Muscle of back (tissue), 11 donors: ENCODE results near the gene TMTC3. TPM values are rescaled to one million over a fixed set of nuclear protein-coding genes. Genes with fewer than 3 reads are reported as not detected.
A peak's percentile ranks its signal among the peaks of the same experiment; 100 is the strongest.

Experiments used
- DNase-seq, 3 donors: peaks; one replicate each; pipeline versions ENCODE4 v3.0.0 to v3.0.0-alpha.2; 2013
- polyA plus RNA-seq, 10 donors: library from polyadenylated mRNA; unstranded; fragments of 120-200 nt; gene quantifications; one replicate each; pipeline ENCODE4 v1.2.1, GENCODE V29; 2013; ENCODE audit not compliant: insufficient read length in 10 of 10

The TMTC3 gene
- polyA plus RNA-seq, 10 donors: 12.8 to 22.0 (median 16.5) TPM

DNA sequence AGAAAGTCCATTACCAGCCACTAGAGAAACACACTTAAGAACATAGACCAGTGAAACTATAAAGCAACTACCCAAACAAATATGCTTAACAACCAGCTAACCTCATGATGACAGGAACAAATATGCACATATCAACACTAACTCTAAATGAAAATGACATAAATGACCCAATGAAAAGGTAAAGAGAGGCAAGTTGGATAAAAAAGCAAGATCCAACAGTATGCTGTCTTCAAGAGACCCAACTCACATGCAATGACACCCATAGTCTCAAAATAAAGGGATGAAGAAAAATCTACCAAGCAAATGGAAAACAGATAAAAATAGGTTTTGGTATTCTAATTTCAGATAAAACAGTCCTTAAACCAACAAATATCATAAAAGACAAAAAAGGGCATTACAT is 77.8 kb downstream of the TMTC3 start:
- no peak for DNase-seq

- DNase-seq: no peak
These were observed 81.4 kb downstream of the TMTC3 start for GRCh38 chr12:88223519-88223918.

GRCh38 chr12:88225776-88226175 is 83.7 kb downstream of the TMTC3 start:
- DNase-seq: no peak

DNA sequence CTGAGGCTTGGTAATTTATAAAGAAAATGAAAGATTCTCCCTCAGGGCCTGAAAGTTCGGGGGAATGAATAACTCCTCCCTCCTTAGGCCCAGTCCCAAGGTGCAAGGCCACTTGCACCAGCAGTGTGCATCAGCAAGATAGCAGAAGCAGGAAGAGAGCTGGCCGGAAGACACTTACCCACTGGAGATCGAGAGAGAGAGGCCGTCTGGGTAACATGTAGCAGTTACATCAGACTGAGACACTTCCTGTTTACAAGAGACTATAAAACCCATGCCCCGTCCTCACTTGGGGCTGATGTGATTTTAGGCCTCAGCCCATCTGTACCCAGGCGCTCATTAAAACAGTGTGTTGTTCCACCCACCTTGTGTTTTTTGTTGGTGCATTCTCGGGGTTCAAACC is 85.2 kb downstream of the TMTC3 start:
- DNase-seq: no peak

GRCh38 chr12:88227871-88228270 is 85.8 kb downstream of the TMTC3 start:
- no peak for DNase-seq

GRCh38 chr12:88228720-88229119 is 86.6 kb downstream of the TMTC3 start:
- no peak for DNase-seq

- no peak for DNase-seq
These were observed 88.2 kb downstream of the TMTC3 start for GRCh38 chr12:88230271-88230670.

DNA sequence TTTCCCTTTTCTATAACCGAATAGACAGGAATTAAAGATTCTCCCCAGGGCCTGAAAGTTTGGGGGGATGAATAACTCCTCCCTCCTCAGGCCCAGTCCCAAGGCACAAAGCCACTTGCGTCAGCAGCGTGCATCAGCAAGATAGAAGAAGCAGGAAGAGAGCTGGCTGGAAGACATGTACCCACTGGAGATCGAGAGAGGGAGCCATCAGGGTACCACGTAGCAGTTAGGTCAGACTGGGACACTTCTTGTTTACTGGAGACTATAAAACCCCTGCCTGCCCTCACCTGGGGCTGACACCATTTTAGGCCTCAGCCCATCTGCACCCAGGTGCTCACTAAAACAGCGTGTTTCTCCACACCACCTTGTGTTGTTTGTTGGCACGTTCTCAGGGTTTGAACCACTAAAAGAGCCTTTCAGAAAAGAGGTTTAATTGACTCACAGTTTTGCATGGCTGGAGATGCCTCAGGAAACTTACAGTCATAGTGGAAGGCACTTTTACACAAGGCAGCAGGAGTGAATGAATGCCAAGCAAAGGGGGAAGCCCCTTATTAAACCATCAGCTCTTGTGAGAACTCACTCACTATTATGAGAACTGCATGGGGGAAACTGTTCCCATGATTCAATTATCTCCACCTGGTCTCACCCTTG is 93.2 kb downstream of the TMTC3 start:
- DNase-seq: no peak

DNA sequence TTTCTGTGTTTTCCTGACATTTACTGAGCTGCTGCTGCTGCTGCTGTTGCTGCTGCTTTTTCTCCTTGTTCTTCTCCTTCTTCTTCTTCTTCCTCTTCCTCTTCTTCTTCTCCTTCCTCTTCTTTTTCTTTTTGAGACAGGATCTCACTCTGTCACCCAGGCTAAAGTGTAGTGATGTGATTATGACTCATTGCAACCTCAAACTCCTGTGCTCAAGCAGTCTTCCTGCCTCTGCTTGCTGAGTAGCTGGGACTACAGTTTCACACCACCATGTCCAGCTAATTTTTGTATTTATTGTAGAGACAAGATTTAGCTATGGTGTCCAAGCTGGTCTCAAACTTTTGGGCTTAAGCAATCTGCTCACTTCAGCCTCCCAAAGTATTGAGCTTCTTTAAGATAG is 95.8 kb downstream of the TMTC3 start:
- DNase-seq: no peak

GRCh38 chr12:88238406-88238805 is 96.3 kb downstream of the TMTC3 start:
- no peak for DNase-seq

DNA sequence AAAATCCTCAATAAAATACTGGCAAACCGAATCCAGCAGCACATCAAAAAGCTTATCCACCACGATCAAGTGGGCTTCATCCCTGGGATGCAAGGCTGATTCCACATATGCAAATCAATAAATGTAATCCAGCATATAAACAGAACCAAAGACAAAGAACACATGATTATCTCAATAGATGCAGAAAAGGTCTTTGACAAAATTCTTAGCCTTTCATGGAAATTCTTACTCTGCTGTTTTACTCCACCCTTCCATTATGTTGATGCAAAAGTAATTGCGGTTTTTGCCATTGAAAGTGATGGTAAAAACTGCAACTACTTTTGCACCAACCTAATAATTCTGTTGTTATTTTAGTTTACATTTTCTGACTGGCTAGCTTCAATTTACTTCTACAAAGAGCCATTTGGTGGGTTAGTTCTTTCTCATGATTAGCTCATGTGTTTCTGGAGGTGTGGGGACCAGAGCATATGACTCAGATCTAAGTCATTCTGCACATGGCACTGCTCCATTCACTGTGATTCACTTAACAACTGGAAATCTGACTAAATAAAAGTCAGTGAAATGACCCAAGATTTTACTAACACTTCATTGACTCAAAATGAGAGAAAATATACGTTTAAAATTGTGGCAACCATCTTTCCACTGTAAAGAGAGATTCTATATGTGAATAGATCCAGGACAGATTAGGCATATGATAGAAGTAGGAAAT is 99.9 kb downstream of the TMTC3 start:
- peak in 1 of 3 donors; percentile 93 for DNase-seq

DNA sequence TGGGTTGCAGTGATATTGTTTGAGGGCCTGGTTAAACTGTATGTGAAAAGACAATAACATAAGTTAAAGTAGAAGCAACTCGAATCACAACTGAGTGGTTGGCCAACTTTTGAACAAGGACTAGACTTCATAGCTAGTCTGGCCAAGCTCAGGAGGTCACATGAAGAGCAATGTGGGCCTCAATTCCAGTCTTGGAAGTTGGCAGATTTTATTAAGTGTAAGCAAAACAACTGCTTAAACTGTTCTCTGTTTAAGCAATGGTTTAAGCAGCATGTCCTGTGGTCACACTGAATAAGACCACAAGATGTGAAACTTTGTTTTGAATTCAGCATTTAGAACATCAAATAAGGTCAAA is 100.4 kb downstream of the TMTC3 start:
- no peak for DNase-seq

DNA sequence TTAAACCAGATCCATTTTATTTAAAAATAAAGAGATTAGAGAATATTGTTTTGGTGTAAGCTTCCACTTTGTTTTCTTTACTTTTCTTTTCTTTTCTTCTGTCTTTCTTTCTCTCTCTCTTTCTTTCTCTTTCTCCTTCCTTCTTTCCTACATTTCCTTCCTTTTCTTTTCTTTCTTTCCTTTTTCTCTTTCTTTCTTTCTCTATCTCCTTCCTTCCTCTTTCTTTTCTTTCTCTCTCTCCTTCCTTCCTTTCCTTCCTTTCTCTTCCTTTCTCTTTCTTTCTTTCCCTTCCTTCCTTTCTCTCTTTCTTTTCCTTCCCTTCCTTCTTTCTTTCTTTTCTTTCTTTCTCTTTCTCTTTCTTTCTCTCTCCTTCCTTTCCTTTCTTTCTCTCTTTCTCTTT is 100.8 kb downstream of the TMTC3 start:
- DNase-seq: no peak

DNA sequence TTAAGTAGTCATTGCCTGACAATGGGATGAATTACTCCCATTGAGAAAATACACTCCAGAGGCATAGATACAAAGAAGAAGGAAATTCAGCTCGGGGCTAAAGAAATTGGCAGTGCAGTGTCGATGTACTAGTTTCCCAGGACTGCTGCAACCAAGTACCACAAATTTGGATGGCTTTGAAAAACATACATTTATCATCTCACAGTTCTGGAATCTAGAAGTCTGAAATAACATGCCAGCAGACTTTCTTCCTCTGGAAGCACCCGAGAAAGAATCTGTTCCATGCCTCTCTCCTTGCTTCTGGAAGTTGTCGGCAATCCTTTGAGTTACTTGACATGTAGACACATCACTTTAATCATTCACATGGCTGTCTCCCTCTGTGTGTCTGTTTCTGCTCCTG is 101.9 kb downstream of the TMTC3 start:
- no peak for DNase-seq

GRCh38 chr12:88245905-88246304 is 103.8 kb downstream of the TMTC3 start:
- DNase-seq: no peak

DNA sequence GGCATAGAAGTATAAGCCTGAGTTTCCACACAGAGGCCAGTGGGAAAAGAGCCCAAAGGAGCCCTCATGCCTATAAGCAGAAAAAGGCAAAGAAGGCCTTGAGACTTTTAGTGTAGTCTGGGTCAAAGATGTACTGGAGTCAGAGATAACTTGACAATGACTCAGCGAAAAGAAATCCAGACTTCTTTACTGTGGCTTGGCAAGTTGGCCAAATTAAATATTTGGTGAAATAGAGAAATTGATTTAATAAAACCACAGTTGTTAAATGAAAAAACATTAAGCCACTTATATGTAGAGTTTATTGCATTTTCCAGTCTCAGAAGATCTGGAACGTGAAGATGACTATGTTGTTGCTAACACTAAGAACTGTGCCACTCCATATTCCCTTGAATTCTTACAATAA is 105.1 kb downstream of the TMTC3 start:
- peak in 1 of 3 donors; percentile 90 for DNase-seq

GRCh38 chr12:88248606-88249005 is 106.5 kb downstream of the TMTC3 start:
- no peak for DNase-seq

Other genes starting within 250 kb of the TMTC3 start
- gene C12orf50, start 112.9 kb upstream of the TMTC3 start, polyA plus RNA-seq: under 1 TPM in 9 of 10 donors, not detected in 1; 0.07 to 0.54 (median 0.31) TPM
- 10 to 100 TPM in 9 of 10 donors, 1 to 10 TPM in 1; 9.7 to 18.4 (median 14.8) TPM for gene CEP290, start 219 bp upstream of the TMTC3 start, polyA plus RNA-seq